Neuronal stem cell (in vitro differentiated cells): ENCODE measurements around the gene CLEC10A.
"Not testable (repeated sequence)": the region's sequence is repeated elsewhere in the genome, so short reads cannot be mapped to it uniquely, and the experiment has no call there.

Experiments used
- DNase-seq: peaks from one replicate; pipeline ENCODE4 v3.0.0-alpha.2; 2013; ENCODE audit warnings: low spot score
- H2AFZ ChIP-seq: one replicate; pipeline ENCODE4 v1.6.1; 2013; ENCODE audit warnings: mild to moderate bottlenecking, low read length, inconsistent platforms
- H2AK5ac ChIP-seq: 2 replicates; pipeline ENCODE4 v1.6.1; 2013; ENCODE audit warnings: low read depth, mild to moderate bottlenecking, inconsistent platforms, low read length, moderate library complexity, mixed read lengths
- H2BK120ac ChIP-seq: 2 replicates; pipeline ENCODE4 v1.6.1; 2013; ENCODE audit warnings: low read depth, mild to moderate bottlenecking, inconsistent platforms, low read length, moderate library complexity, mixed read lengths
- H2BK12ac ChIP-seq: one replicate; pipeline ENCODE4 v1.6.1; 2013; ENCODE audit warnings: low read length, inconsistent platforms
- H2BK15ac ChIP-seq: 2 replicates; pipeline ENCODE4 v1.6.1; 2013; ENCODE audit warnings: mild to moderate bottlenecking, low read length, inconsistent platforms, mixed read lengths
- H2BK5ac ChIP-seq: one replicate; pipeline ENCODE4 v1.6.1; 2013; ENCODE audit warnings: inconsistent platforms, mild to moderate bottlenecking, low read length, moderate library complexity
- H3K14ac ChIP-seq: one replicate; pipeline ENCODE4 v1.6.1; 2013; ENCODE audit warnings: low read length, inconsistent platforms
- H3K18ac ChIP-seq: 2 replicates; pipeline ENCODE4 v1.6.1; 2013; ENCODE audit warnings: low read length, inconsistent platforms
- H3K23ac ChIP-seq: 2 replicates; pipeline ENCODE4 v1.6.1; 2013; ENCODE audit warnings: low read depth, mild to moderate bottlenecking, mixed read lengths, low read length, inconsistent platforms; ENCODE audit not compliant: poor library complexity
- H3K27ac ChIP-seq: replicated peaks from 3 replicates; pipeline ENCODE4 v1.5.1; 2013; ENCODE audit warnings: low read length, inconsistent platforms
- H3K27me3 ChIP-seq, 3 experiments: 2 replicates each; pipeline ENCODE4 v1.6.1; 2013; ENCODE audit warnings: low read length in 3 of 3, mild to moderate bottlenecking in 2 of 3, inconsistent platforms in 1 of 3, low read depth in 1 of 3, mixed read lengths in 1 of 3, moderate library complexity in 1 of 3; ENCODE audit not compliant: control insufficient read depth in 3 of 3, insufficient read depth in 3 of 3
- H3K36me3 ChIP-seq, 2 donors: replicated peaks in 1 of 2; 2 replicates each; pipeline ENCODE4 v1.6.1; 2013; ENCODE audit warnings: low read length in 2 of 2; ENCODE audit not compliant: control insufficient read depth in 2 of 2, insufficient read depth in 2 of 2
- H3K4ac ChIP-seq: 2 replicates; pipeline ENCODE4 v1.6.1; 2013; ENCODE audit warnings: inconsistent platforms, mild to moderate bottlenecking, low read length, moderate library complexity
- H3K4me1 ChIP-seq, 2 donors: 1 replicate in 1 of 2; 2 replicates in 1 of 2; pipeline ENCODE4 v1.6.1; 2013; ENCODE audit warnings: low read length in 2 of 2, low read depth in 1 of 2; ENCODE audit not compliant: control insufficient read depth in 2 of 2, insufficient read depth in 1 of 2
- H3K4me2 ChIP-seq: one replicate; pipeline ENCODE4 v1.6.1; 2013; ENCODE audit warnings: mild to moderate bottlenecking, low read length, inconsistent platforms; ENCODE audit not compliant: insufficient read depth, poor library complexity, severe bottlenecking
- H3K4me3 ChIP-seq, 2 donors: 2 replicates each; pipeline ENCODE4 v1.5.1; 2013; ENCODE audit warnings: low read length in 2 of 2, mild to moderate bottlenecking in 2 of 2, inconsistent platforms in 1 of 2, moderate library complexity in 1 of 2
- H3K79me1 ChIP-seq: one replicate; pipeline ENCODE4 v1.6.1; 2013; ENCODE audit warnings: low read depth, mild to moderate bottlenecking, inconsistent platforms, low read length, moderate library complexity
- H3K9ac ChIP-seq: one replicate; pipeline ENCODE4 v1.6.1; 2013; ENCODE audit warnings: mild to moderate bottlenecking, low read depth, low read length, inconsistent platforms; ENCODE audit not compliant: poor library complexity
- H3K9me3 ChIP-seq, 2 donors: replicated peaks in 1 of 2; 2 replicates each; pipeline versions ENCODE3 to v1.6.1; 2013; ENCODE audit warnings: low read length in 2 of 2, mild to moderate bottlenecking in 2 of 2, inconsistent platforms in 1 of 2, low read depth in 1 of 2, mixed read lengths in 1 of 2, moderate library complexity in 1 of 2; ENCODE audit not compliant: control insufficient read depth in 2 of 2, insufficient read depth in 1 of 2
- H4K8ac ChIP-seq: one replicate; pipeline ENCODE4 v1.6.1; 2013; ENCODE audit warnings: low read depth, mild to moderate bottlenecking, inconsistent platforms, low read length, moderate library complexity
- H4K91ac ChIP-seq: one replicate; pipeline ENCODE4 v1.6.1; 2013; ENCODE audit warnings: low read length, low read depth, mild to moderate bottlenecking, inconsistent platforms; ENCODE audit not compliant: poor library complexity
- WGBS, 2 donors: extraction: QIAGEN DNeasy Blood & Tissue Kit; methylation state at CpG; one replicate each; pipeline ENCODE4 v1.1.7; 2013; ENCODE audit warnings: missing lambda C conversion rate in 2 of 2, mixed read lengths in 1 of 2; ENCODE audit not compliant: insufficient read length in 2 of 2, insufficient replicate concordance in 1 of 2; ENCODE audit errors: extremely low coverage in 2 of 2; 5-methylcytosine and 5-hydroxymethylcytosine counted together

The CLEC10A gene

DNA sequence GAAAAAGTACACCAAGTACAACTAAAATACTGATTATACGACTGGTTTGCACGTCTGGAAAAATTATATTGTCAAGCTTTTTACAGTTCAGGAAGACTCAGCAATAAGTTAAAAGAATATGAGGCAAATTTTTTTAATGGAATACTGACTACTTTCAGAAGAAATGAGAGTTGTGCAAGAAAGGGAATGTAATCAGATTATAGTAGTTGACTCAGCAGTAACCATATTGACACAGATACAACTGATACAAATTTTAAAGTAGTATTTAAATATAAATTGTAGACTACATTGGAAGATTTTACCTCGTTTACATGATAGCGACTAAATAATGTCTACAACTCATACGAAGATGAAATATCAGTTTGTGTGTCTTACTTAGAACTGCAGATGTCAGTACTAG is 17.9 kb upstream of the CLEC10A start:
- no peak overlapping the region for H3K4me3 ChIP-seq
- no peak overlapping the region for H2BK120ac ChIP-seq
- H2BK15ac ChIP-seq: no peak overlapping the region
- no peak overlapping the region for H2BK12ac ChIP-seq
- no peaks in the 10 kb centered on the region for H3K4me1 ChIP-seq
- no peak overlapping the region for H3K18ac ChIP-seq
- no peak overlapping the region for H3K27ac ChIP-seq
- H2AK5ac ChIP-seq: no peak overlapping the region
- no peaks in the 10 kb centered on the region for H3K79me1 ChIP-seq
- DNase-seq: no peak
- no peak overlapping the region for H4K8ac ChIP-seq
- no peaks in the 10 kb centered on the region for H3K36me3 ChIP-seq
- no peak overlapping the region for H3K9ac ChIP-seq
- WGBS, 2 donors: no CpG with 5 or more reads among the region's 5 CpGs
- H3K23ac ChIP-seq: no peak overlapping the region
- H3K9me3 ChIP-seq: no peaks in the 10 kb centered on the region
- H2BK5ac ChIP-seq: no peak overlapping the region
- H3K4me2 ChIP-seq: no peak overlapping the region
- H3K4ac ChIP-seq: no peak overlapping the region
- H3K14ac ChIP-seq: no peak overlapping the region
- no peak overlapping the region for H2AFZ ChIP-seq
- H4K91ac ChIP-seq: no peak overlapping the region
- peaks cover 0 to 34% (median 0%) of the 10 kb centered on the region in 3 experiments for H3K27me3 ChIP-seq

GRCh38 chr17:7095625-7096024 is 15.6 kb upstream of the CLEC10A start:
- Histone ChIP-seq H2BK5ac (no peak overlapping the region), H2AFZ (no peak overlapping the region), H3K4me3 (no peak overlapping the region), H3K14ac (no peak overlapping the region), H3K27me3 (peaks cover 0 to 13% (median 0%) of the 10 kb centered on the region in 3 experiments), H2AK5ac (no peak overlapping the region), H3K9me3 (no peaks in the 10 kb centered on the region), H2BK15ac (no peak overlapping the region), H4K8ac (no peak overlapping the region), H3K9ac (no peak overlapping the region), H3K18ac (no peak overlapping the region), H3K4ac (no peak overlapping the region), H3K36me3 (no peaks in the 10 kb centered on the region), H2BK120ac (no peak overlapping the region), H3K4me1 (no peaks in the 10 kb centered on the region), H3K4me2 (no peak overlapping the region), H2BK12ac (no peak overlapping the region), H3K27ac (no peak overlapping the region), H3K23ac (no peak overlapping the region), H3K79me1 (no peaks in the 10 kb centered on the region), H4K91ac (no peak overlapping the region)
- WGBS, 2 donors: no CpG with 5 or more reads among the region's 1 CpG
- DNase-seq: no peak

DNA sequence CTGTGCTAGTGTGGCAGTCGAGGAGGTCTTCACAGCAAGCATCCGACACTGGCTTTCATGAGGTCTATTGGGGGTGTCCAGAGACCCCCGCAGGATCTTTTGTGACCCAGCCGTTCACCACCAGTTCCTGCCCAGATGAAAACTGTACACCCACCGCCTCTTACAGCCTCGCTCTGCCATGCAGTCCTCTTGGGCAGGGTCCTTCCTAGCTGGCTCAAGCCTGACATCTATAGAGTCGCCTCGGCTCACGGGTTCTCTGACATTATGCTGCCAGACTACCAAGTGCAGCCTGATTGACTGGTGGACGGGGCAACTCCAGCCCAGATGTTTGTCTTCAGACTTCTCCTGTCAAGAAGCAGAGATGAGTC is 14.6 kb upstream of the CLEC10A start:
- no peaks in the 10 kb centered on the region for H3K36me3 ChIP-seq
- H3K18ac ChIP-seq: no peak overlapping the region
- H2AK5ac ChIP-seq: no peak overlapping the region
- H2BK12ac ChIP-seq: no peak overlapping the region
- no peak overlapping the region for H2BK5ac ChIP-seq
- H4K91ac ChIP-seq: no peak overlapping the region
- no peaks in the 10 kb centered on the region for H3K79me1 ChIP-seq
- H2AFZ ChIP-seq: no peak overlapping the region
- H3K27ac ChIP-seq: no peak overlapping the region
- no peak overlapping the region for H2BK15ac ChIP-seq
- H2BK120ac ChIP-seq: no peak overlapping the region
- H3K4me1 ChIP-seq: no peaks in the 10 kb centered on the region
- H3K4ac ChIP-seq: no peak overlapping the region
- no CpG with 5 or more reads among the region's 10 CpGs for WGBS, 2 donors
- H3K9ac ChIP-seq: no peak overlapping the region
- no peak overlapping the region for H3K4me3 ChIP-seq
- H3K23ac ChIP-seq: no peak overlapping the region
- peaks cover 0 to 13% (median 0%) of the 10 kb centered on the region in 3 experiments for H3K27me3 ChIP-seq
- H3K14ac ChIP-seq: no peak overlapping the region
- H4K8ac ChIP-seq: no peak overlapping the region
- no peak for DNase-seq
- H3K9me3 ChIP-seq: no peaks in the 10 kb centered on the region
- no peak overlapping the region for H3K4me2 ChIP-seq

DNA sequence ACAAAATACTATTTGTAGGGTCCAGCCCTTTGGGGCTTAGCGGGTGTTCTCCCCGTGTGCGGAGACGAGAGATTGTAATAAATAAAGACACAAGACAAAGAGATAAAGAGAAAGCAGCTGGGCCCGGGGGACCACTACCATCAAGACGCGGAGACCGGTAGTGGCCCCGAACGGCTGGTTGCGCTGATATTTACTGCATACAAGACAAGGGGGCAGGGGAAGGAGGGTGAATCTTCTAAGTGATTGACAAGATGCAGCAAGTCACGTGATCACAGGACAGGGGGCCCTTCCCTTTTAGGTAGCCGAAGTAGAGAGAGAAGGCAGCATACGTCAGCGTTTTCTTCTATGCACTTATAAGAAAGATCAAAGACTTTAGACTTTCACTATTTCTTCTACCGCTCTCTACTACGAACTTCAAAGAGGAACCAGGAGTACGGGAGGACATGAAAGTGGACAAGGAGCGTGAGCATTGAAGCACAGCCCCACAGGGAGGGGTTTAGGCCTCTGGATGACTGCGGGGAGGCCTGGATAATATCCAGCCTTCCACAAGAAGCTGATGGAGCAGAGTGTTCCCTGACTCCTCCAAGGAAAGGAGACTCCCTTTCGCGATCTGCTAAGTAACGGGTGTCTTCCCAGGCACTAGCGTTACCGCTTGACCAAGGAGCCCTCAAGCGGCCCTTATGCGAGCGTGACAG is 11.4 kb upstream of the CLEC10A start:
- H2AK5ac ChIP-seq, H4K91ac ChIP-seq, H3K27ac ChIP-seq, H3K14ac ChIP-seq, H3K4ac ChIP-seq, H4K8ac ChIP-seq, H3K36me3 ChIP-seq, H3K23ac ChIP-seq, H3K4me3 ChIP-seq, H2BK12ac ChIP-seq, DNase-seq, H3K9me3 ChIP-seq, H3K79me1 ChIP-seq, H2BK120ac ChIP-seq, H2BK15ac ChIP-seq, H3K9ac ChIP-seq, H3K4me2 ChIP-seq, H2BK5ac ChIP-seq, H3K4me1 ChIP-seq, H3K18ac ChIP-seq: not testable (repeated sequence)
- peaks cover 0 to 13% (median 0%) of the 10 kb centered on the region in 3 experiments for H3K27me3 ChIP-seq
- peak overlapping the region; percentile 59 for H2AFZ ChIP-seq
- no CpG with 5 or more reads among the region's 28 CpGs for WGBS, 2 donors
